ENCODE results near the gene PPP6C.
"Not testable (repeated sequence)": the region's sequence is repeated elsewhere in the genome, so short reads cannot be mapped to it uniquely, and the experiment has no call there.

PPP6C gene

DNA sequence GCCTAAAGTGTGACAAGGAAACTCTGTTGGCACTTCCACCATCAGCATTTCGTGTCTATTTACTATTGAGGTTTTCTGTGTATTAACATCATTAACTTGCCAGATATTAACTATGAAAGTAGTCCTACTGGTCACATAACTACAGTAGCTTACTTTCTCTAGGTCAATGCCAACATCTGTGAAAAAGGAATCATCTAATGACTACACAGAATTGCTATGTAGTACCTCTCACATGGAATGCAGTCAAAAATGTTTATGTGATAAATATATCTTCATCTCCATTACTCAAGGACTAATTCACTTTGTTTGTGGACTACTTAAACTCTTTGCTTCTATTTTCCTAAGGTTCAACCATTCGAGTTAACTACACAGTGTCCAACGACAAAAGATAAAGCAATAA, 48.4 kb downstream of the PPP6C start:
- DNase-seq (ENCODE audit: low spot score): no peak

DNA sequence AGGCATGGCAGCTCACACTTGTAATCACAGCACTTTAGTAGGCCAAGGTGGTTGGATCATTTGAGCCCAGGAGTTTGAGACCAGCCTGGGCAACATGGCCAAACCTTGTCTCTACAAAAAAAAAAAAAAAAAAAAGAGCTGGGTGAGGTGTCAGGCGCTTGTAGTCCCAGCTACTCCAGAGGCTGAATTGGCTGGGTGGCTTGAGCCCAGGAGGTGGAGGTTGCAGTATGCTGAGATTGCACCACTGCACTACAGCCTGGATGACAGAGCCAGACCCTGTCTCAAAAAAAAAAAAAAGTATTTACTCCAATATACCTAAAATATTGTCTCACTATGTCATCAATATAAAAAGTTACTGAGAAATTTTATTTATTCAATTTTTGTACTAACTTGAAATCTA, 49.0 kb downstream of the PPP6C start:
- no peak for DNase-seq (ENCODE audit: low spot score)

GRCh38 chr9:125137200-125137599, 52.4 kb downstream of the PPP6C start:
- no peak for DNase-seq (ENCODE audit: low spot score)

GRCh38 chr9:125134976-125135375, 54.6 kb downstream of the PPP6C start:
- DNase-seq (ENCODE audit: low spot score): no peak

DNA sequence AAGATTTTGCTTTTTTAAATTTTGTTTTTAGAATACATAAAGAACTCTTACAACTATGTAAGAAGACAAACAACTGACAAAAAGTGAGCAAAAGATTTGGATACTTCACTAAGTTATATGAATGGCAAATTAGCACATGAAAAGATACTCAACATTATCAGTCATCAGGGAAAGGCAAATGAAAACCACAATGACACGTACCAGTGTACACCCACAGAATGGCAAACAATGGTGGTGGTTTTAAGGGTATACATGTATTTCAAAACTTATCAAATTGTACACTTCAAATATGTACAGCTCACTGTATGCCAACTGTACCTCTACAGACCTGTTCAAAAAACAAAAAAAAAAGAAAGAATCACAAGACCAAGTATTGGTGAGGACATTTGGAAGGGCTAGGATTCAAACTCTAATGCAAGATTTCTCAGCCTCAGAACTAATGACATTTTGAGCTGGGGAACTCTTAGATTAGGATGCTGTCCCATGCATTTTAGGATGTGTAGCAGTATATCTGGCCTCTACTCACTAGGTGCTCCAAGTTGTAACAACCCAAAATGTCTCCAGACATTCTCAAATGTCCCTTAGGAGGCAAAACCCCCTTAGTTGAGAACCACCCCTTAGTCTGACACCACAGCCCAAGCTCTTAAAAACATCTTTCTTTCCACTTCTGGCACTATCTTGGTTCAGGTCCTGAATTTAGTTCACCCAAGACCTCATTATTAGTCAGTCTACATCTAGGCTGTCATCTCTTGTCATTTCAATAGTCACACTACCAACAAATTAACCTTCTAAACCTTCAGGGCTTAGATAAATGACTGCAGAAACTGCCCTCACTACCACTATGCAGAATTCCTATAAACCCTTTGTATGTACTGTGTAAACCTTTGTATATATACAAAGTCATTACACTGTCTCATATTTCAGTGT, 55.9 kb downstream of the PPP6C start:
- no peak for DNase-seq (ENCODE audit: low spot score)

DNA sequence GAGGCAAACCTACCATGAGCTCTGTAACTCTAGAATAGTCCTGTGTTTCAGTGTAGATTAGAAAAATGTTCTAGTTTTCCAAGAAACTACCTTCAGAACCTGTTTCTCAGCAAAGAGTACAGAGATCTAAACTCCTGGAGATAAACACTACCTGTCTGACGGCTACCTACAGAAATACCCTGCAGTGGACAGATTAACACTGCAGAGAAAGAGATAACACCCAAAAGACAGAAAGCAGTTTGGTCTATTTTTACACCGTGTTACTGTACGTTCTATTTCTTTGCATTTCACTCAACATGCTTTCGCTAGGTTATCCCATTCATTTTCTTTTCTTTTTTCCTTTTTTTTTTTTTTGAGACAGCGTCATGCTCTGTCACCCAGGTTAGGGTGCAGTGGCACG, 57.8 kb downstream of the PPP6C start:
- no peak for DNase-seq (ENCODE audit: low spot score)

DNA sequence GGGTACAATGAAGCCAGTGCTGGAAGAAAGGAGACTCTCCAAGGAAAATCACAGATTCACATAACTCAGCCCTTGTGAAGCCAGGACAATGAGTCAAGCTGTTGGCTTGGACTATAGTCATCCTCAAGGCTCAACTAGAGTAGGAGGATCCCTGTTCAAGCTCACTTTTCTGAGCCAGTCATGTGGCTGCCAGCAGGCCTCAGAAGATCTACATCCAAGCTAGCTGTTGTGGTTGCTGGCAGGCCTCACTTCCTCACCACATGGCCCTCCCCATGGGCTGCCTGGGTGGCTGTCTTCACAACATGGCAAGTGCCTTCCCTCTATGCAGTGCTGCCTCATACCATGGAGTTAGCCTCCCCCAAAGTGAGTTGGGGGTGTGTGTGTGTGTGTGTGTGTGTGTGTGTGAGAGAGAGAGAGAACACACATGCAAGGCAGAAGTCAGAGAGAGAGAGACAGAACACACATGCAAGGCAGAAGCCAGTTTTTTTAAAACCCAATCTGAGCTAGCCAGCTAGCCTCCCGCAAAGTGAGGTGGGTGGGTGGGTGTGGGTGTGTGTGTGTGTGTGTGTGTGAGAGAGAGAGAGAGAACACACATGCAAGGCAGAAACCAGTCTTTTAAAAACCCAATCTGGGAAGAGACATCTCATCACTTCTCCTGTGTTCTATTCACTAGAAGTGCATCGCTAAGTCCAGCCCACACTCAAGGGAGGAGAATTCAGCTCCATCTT, 63.4 kb downstream of the PPP6C start:
- DNase-seq (ENCODE audit: low spot score): peak; percentile 79

GRCh38 chr9:125125523-125125922, 64.1 kb downstream of the PPP6C start:
- DNase-seq (ENCODE audit: low spot score): no peak

DNA sequence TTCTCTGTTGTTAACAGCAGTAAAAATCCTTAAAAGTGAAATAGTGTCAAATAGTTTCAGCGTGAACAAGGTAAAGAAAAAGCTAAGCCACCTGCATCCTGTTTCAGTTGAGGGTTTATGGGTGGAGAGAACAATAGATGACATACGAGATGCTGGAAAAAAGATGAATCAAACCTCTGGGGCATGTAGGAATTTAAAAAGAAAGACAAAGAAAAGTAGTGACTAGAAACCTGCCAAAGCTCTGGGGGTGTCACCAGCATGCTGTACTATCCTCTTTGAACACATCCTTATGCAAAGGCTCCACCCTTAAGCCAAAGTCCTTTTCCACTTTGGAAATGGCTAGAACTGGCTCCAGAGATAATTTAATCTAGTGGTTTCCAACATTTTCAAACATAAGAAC, 68.5 kb downstream of the PPP6C start:
- DNase-seq (ENCODE audit: low spot score): no peak

- DNase-seq (ENCODE audit: low spot score): no peak
Measured at GRCh38 chr9:125119643-125120286, 69.8 kb downstream of the PPP6C start.

GRCh38 chr9:125118696-125119095, 70.9 kb downstream of the PPP6C start:
- not testable (repeated sequence) for DNase-seq (ENCODE audit: low spot score)

DNA sequence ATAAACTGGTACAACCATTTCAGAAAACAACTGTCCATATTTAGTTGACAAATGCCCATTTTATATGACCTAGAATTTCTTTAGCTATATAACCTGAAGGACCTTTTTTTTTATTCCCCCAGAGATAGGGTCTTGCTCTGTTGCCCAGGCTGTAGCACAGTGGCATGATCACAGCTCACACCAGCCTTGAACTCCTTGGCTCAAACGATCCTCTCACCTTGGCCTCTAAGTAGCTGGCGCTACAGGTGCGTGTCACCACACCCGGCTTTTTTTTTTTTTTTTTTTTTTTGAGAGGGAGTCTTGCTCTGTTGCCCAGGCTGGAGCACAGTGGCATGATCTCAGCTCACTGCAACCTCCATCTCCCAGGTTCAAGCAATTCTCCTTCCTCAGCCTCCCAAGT, 75.1 kb downstream of the PPP6C start:
- DNase-seq (ENCODE audit: low spot score): not testable (repeated sequence)

GRCh38 chr9:125110464-125110863, 79.1 kb downstream of the PPP6C start:
- DNase-seq (ENCODE audit: low spot score): no peak

GRCh38 chr9:125108541-125108940, 81.1 kb downstream of the PPP6C start:
- not testable (repeated sequence) for DNase-seq (ENCODE audit: low spot score)

GRCh38 chr9:125106285-125106893, 83.2 kb downstream of the PPP6C start:
- DNase-seq (ENCODE audit: low spot score): no peak

DNA sequence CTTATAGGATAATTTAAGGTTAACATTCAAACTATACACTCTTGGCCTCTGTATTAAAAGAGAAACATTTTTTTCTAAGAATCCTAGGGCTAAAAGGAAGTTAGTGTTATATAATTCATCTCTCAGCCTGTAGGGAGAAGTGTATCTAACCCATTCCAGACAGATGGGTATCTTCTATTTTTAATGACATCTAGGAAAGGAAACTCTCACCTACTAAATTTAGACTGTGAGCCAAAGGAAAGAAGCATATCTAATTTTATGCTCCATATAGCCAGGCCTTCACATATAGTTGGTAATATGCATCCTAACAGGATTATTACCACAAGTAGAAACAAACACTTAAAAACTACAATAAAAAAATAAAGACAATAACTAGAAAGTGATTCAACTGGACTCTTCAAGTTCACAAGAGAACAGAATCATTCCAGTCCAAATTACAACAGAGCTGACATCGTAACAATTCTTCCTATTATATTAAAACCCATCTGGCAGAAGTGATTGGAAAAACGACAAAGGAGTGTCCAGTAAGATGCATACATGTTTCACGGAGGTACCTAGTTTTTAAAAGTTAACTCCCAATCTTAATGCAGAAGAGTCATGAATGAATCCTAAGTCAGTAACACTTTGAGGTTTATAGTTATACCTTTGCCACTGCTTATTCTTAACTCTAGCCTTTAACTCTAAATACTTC, 85.7 kb downstream of the PPP6C start:
- no peak for DNase-seq (ENCODE audit: low spot score)

GRCh38 chr9:125103021-125103420, 86.6 kb downstream of the PPP6C start:
- no peak for DNase-seq (ENCODE audit: low spot score)

GRCh38 chr9:125100822-125101221, 88.8 kb downstream of the PPP6C start:
- DNase-seq (ENCODE audit: low spot score): no peak

- DNase-seq (ENCODE audit: low spot score): no peak
Measured at GRCh38 chr9:125099816-125100215, 89.8 kb downstream of the PPP6C start.
